Natural killer cell treated with Interleukin-12 subunit alpha and Interleukin-12 subunit beta and Interleukin-15 and Interleukin-18, amount 100 ng/mL, for 72 hours (primary cell): Measurements from ENCODE around the gene EFEMP2. TPM values are rescaled to one million over a fixed set of nuclear protein-coding genes. Genes with fewer than 3 reads are reported as not detected.
A peak's percentile ranks its signal among the peaks of the same experiment; 100 is the strongest.

Experiments used
- ATAC-seq, 2 donors: fragments of 150-1000 bp; cut with Tn5 transposase in 1 of 2; sonication (Bioruptor Pico), chemical (Tn5 transposase) in 1 of 2; 2 replicates each; pipeline ENCODE4 v1.10.0; 2021
- DNase-seq: peaks from one replicate; pipeline ENCODE4 v3.0.0; 2022; ENCODE audit warnings: low spot score
- H3K27ac Mint-ChIP-seq, 2 donors: 1 replicate in 1 of 2; 2 replicates in 1 of 2; pipeline ENCODE4 v1.8.0; 2022; ENCODE audit warnings: mixed read lengths in 2 of 2, mild to moderate bottlenecking in 1 of 2, moderate library complexity in 1 of 2
- H3K27me3 Mint-ChIP-seq, 2 donors: 1 replicate in 1 of 2; 2 replicates in 1 of 2; pipeline ENCODE4 v1.8.0; 2022; ENCODE audit warnings: mixed read lengths in 2 of 2
- H3K36me3 Mint-ChIP-seq: one replicate; pipeline ENCODE4 v1.8.0; 2022; ENCODE audit warnings: mixed read lengths
- H3K4me1 Mint-ChIP-seq, 2 donors: 1 replicate in 1 of 2; 2 replicates in 1 of 2; pipeline ENCODE4 v1.8.0; 2022; ENCODE audit warnings: low read depth in 2 of 2, mixed read lengths in 2 of 2, mild to moderate bottlenecking in 1 of 2
- H3K4me3 Mint-ChIP-seq: one replicate; pipeline ENCODE4 v1.8.0; 2022; ENCODE audit warnings: mixed read lengths
- H3K9me3 Mint-ChIP-seq: 2 replicates; pipeline ENCODE4 v1.8.0; 2022; ENCODE audit warnings: mixed read lengths
- total RNA-seq, 2 donors: library from RNA; stranded (reverse); gene quantifications; one replicate each; pipeline ENCODE4 v1.2.3, GENCODE V29; 2022

Gene EFEMP2
- total RNA-seq, 2 donors from 2014 or later = 7.5 to 10.6 TPM

- Mint-ChIP-seq H3K27ac (peak overlapping the region; percentile 97), H3K36me3 (peaks cover 13% of the 10 kb centered on the region), H3K9me3 (no peaks in the 10 kb centered on the region), H3K27me3 (no peaks in the 10 kb centered on the region), H3K4me3 (peak overlapping the region; percentile 98), H3K4me1 (peaks cover 35 to 40% of the 10 kb centered on the region in 2 donors)
- peak; percentile 61 for DNase-seq
- no peak for ATAC-seq
Measured at GRCh38 chr11:65861165-65861505, 11.5 kb downstream of the EFEMP2 start.

GRCh38 chr11:65860278-65861164 lies 12.1 kb downstream of the EFEMP2 start, which contains the start of gene MUS81:
TSS of gene MUS81 (plus strand) at chr11:65860433. CDS start at chr11:65860754, 321 bp downstream.
- Mint-ChIP-seq H3K4me1 (peaks cover 41 to 44% of the 10 kb centered on the region in 2 donors), H3K27me3 (no peaks in the 10 kb centered on the region), H3K4me3 (peak within 1 kb of the TSS; percentile 98), H3K27ac (peak within 1 kb of the TSS; percentile 97), H3K36me3 (peaks cover 15% of the 10 kb centered on the region), H3K9me3 (no peaks in the 10 kb centered on the region)
- DNase-seq = peak; percentile 96
- ATAC-seq = peak; percentile 56 to 62

- Mint-ChIP-seq H3K27me3 (no peaks in the 10 kb centered on the region), H3K27ac (peak overlapping the region; percentile 97), H3K36me3 (peaks cover 16% of the 10 kb centered on the region), H3K4me1 (peaks cover 47 to 51% of the 10 kb centered on the region in 2 donors), H3K9me3 (no peaks in the 10 kb centered on the region), H3K4me3 (peak overlapping the region; percentile 98)
- ATAC-seq (no peak), DNase-seq (no peak)
Measured at GRCh38 chr11:65859812-65860277, 12.8 kb downstream of the EFEMP2 start.

- DNase-seq (peak; percentile 99), ATAC-seq (peak; percentile 81 to 83)
- Mint-ChIP-seq H3K27ac (peak overlapping the region; percentile 97), H3K27me3 (no peaks in the 10 kb centered on the region), H3K4me3 (peak overlapping the region; percentile 98), H3K9me3 (no peaks in the 10 kb centered on the region), H3K4me1 (peaks cover 53 to 57% of the 10 kb centered on the region in 2 donors), H3K36me3 (peaks cover 22% of the 10 kb centered on the region)
Measured at GRCh38 chr11:65859095-65859811, 13.3 kb downstream of the EFEMP2 start.

GRCh38 chr11:65858681-65859087 lies 13.9 kb downstream of the EFEMP2 start:
- H3K4me1 Mint-ChIP-seq = peaks cover 57 to 60% of the 10 kb centered on the region in 2 donors

GRCh38 chr11:65857853-65858680 lies 14.5 kb downstream of the EFEMP2 start, which contains the start of gene CFL1:
TSS of gene CFL1 (minus strand) at chr11:65858180. CDS start at chr11:65858099, 81 bp downstream.
- H3K4me1 Mint-ChIP-seq = peaks cover 57 to 64% of the 10 kb centered on the region in 2 donors
- peak within 1 kb of the TSS; percentile 98 for H3K4me3 Mint-ChIP-seq
- no peaks in the 10 kb centered on the region for H3K27me3 Mint-ChIP-seq
- peak within 1 kb of the TSS; percentile 97 for H3K27ac Mint-ChIP-seq
- ATAC-seq (peak; percentile 79 to 84), DNase-seq (peak; percentile 99)
- peaks cover 31% of the 10 kb centered on the region for H3K36me3 Mint-ChIP-seq
- H3K9me3 Mint-ChIP-seq = no peaks in the 10 kb centered on the region

More at GRCh38 chr11:65858681-65859087, 13.9 kb downstream of the EFEMP2 start:
- H3K9me3 Mint-ChIP-seq = no peaks in the 10 kb centered on the region
- H3K27me3 Mint-ChIP-seq = no peaks in the 10 kb centered on the region
- H3K36me3 Mint-ChIP-seq = peaks cover 26% of the 10 kb centered on the region
- ATAC-seq (no peak), DNase-seq (no peak)
- H3K4me3 Mint-ChIP-seq = peak overlapping the region; percentile 98
- H3K27ac Mint-ChIP-seq = peak overlapping the region; percentile 97

- H3K36me3 Mint-ChIP-seq = peaks cover 26% of the 10 kb centered on the region
- ATAC-seq (no peak), DNase-seq (no peak)
- H3K27me3 Mint-ChIP-seq = no peaks in the 10 kb centered on the region
- peak overlapping the region; percentile 96 for H3K4me3 Mint-ChIP-seq
- H3K27ac Mint-ChIP-seq = peak overlapping the region in 1 of 2 donors; percentile 97
- H3K4me1 Mint-ChIP-seq = peaks cover 52 to 60% of the 10 kb centered on the region in 2 donors
- no peaks in the 10 kb centered on the region for H3K9me3 Mint-ChIP-seq
Measured at GRCh38 chr11:65857500-65857852, 15.1 kb downstream of the EFEMP2 start.

GRCh38 chr11:65856689-65857499 lies 15.7 kb downstream of the EFEMP2 start:
- peak; percentile 89 for DNase-seq
- ATAC-seq = peak; percentile 41 to 61
- Mint-ChIP-seq H3K27ac (peak overlapping the region; percentile 88 to 91), H3K9me3 (no peaks in the 10 kb centered on the region), H3K4me3 (peak overlapping the region; percentile 96), H3K4me1 (peaks cover 54 to 59% of the 10 kb centered on the region in 2 donors), H3K36me3 (peaks cover 26% of the 10 kb centered on the region), H3K27me3 (no peaks in the 10 kb centered on the region)

GRCh38 chr11:65855927-65856363 lies 16.7 kb downstream of the EFEMP2 start:
- DNase-seq = no peak
- H3K4me3 Mint-ChIP-seq = peak overlapping the region; percentile 96
- peaks cover 26% of the 10 kb centered on the region for H3K36me3 Mint-ChIP-seq
- ATAC-seq = no peak
- H3K27me3 Mint-ChIP-seq = no peaks in the 10 kb centered on the region
- H3K27ac Mint-ChIP-seq = peak overlapping the region; percentile 88 to 91
- H3K9me3 Mint-ChIP-seq = no peaks in the 10 kb centered on the region
- peaks cover 52 to 55% of the 10 kb centered on the region in 2 donors for H3K4me1 Mint-ChIP-seq

- no peak for DNase-seq
- Mint-ChIP-seq H3K4me1 (peaks cover 48 to 52% of the 10 kb centered on the region in 2 donors), H3K27ac (peak overlapping the region; percentile 64 to 92)
Measured at GRCh38 chr11:65854852-65855837, 17.5 kb downstream of the EFEMP2 start.

GRCh38 chr11:65854161-65854592 lies 18.4 kb downstream of the EFEMP2 start:
- peak overlapping the region; percentile 96 for H3K4me3 Mint-ChIP-seq
- H3K36me3 Mint-ChIP-seq = peaks cover 26% of the 10 kb centered on the region
- no peak for DNase-seq
- H3K9me3 Mint-ChIP-seq = no peaks in the 10 kb centered on the region
- H3K27me3 Mint-ChIP-seq = no peaks in the 10 kb centered on the region
- peak overlapping the region; percentile 64 to 92 for H3K27ac Mint-ChIP-seq
- no peak for ATAC-seq
- peaks cover 41 to 47% of the 10 kb centered on the region in 2 donors for H3K4me1 Mint-ChIP-seq

More at GRCh38 chr11:65854852-65855837, 17.5 kb downstream of the EFEMP2 start:
- H3K36me3 Mint-ChIP-seq = peaks cover 26% of the 10 kb centered on the region
- peak overlapping the region; percentile 96 for H3K4me3 Mint-ChIP-seq
- no peaks in the 10 kb centered on the region for H3K9me3 Mint-ChIP-seq
- H3K27me3 Mint-ChIP-seq = no peaks in the 10 kb centered on the region
- no peak for ATAC-seq
